Inflammatory macrophage treated with lipopolysaccharide for 4 hours (primary cell): ENCODE data around the gene IFI27L2.
A peak's percentile ranks its signal among the peaks of the same experiment; 100 is the strongest.
"Not testable (repeated sequence)": the region's sequence is repeated elsewhere in the genome, so short reads cannot be mapped to it uniquely, and the experiment has no call there.

Experiments
- DNase-seq: peaks from one replicate; pipeline ENCODE4 v3.0.0-alpha.2; 2020

Gene IFI27L2, protein sequence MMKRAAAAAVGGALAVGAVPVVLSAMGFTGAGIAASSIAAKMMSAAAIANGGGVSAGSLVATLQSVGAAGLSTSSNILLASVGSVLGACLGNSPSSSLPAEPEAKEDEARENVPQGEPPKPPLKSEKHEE

DNA sequence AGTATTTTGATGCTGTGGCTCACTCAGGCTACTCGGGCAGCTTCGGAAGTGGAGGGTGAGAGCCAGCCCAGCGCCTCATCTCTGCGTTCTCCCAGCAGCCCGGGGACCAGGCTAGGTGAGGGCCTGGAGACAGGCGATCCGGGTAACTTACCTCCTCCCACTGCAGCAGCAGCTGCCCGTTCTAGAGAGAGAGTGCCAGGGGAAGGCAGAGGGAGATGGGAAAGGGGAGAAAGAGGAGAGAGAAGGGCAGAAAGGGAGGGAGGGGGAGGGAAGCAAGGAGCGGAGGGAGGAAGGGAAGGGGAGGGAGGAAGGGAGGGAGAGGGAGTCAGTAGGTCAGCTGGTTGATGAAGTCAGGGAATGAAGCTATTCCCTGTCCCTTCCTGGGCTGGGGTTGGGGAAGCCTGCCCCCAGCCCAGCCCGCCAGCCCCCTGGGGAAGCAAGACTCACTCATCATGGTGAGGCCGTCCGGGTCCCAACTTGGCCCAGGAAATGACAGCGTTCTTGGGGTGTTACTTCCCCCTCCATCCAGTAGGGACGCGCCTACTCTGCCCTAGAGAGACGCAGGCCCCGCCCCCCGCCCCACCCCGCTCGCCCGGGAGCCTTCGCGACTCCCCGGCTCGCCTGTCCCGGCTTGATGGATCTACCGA, at the start of gene IFI27L2:
IFI27L2 (minus strand) TSS at position 494 of the 647 bp plus-strand sequence; CDS start at position 454, 40 bp downstream.
- peak; percentile 82 for DNase-seq

DNA sequence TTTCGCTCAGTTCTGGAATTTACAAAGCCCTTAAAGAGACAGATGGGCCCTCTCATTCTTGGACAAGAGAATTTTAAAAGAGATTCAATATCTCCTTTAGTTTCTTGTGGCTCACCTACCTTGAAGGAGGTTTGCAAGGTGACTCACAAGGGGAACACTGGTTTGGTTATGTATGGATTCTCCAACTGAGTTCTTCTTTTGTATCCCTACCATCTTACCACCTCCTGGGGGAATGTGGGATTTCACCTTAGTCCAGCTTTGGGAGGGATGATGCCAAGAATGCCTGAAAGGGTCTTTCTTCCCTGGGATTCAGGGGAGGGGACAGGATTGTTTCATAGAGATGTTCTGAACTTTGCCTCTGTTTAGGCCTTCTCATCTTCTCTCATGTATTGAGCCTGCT, 48.4 kb upstream of the IFI27L2 start:
- DNase-seq, result no peak

DNA sequence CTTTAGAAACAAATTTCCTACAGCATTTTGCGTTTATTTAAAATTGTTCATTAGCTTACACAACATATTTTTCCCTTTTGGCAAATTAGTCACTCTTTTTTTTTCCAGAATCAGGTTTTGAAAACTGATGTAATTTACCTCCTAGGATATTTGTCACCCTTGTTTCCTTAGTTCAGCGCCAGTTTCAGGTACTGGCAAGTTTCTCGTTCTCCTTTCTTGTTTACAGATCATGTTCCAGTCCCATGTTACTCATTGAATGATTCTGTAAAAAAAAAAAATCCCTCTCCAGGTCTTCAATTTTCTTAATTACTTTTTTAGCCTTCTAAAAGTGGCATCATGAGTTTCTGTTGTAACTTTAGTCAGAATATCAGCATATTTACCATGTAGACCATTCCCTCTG, 47.4 kb upstream of the IFI27L2 start:
- no peak for DNase-seq

DNA sequence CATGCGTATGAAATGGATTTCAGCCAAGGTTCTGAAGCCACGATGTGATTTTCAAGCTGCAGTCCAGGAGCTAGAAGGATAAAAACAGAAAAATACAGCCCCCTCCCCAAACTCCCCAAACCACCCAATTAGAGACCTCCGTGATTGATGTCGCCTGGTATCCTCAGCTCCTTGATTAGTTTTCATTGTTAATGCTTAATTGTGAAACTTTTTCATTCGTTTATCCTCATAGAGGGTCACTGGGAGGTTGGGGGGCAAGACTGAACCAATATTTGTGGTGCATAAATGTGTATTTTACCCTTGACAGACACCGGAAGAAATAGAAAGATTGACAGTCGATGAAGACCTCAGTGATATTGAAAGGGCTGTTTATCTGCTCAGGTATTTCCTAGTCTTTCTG, 46.3 kb upstream of the IFI27L2 start:
- DNase-seq, result no peak

DNA sequence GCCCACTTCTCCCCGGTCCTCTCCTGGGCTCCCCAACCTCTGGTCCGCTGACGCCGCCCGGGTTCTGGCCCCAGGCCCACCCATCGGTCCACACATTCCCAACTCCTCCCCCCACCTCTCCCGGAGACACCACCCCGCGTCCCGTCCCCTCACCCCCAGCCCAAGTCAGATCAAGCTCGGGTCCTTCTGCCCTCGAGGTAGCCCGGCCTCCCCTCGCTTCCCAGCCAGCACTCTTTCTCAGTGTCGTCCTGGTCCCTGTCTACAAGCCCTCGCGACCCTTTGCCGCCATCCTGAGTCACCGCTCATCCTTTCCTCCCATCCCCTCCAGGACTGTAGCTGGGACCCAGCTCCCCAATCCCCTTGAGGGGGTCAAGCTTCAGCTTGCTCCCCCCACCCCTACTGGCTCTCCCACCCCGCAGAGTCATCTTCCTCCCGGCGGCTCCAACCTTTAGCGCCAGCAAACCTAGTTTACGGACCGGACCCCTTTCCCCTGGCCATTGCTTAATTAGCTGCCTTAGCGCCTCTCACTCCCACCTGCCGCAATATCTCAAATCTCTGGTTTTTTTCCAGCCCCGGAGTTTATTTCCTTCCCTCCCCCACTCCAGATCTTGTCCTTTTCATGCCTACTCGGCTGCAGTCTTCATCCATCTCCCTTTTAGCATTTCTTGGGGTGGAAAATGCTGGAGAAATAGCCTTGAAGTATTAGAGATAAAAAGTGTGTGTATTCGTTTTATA, 45.8 kb upstream of the IFI27L2 start:
- DNase-seq, result no peak

DNA sequence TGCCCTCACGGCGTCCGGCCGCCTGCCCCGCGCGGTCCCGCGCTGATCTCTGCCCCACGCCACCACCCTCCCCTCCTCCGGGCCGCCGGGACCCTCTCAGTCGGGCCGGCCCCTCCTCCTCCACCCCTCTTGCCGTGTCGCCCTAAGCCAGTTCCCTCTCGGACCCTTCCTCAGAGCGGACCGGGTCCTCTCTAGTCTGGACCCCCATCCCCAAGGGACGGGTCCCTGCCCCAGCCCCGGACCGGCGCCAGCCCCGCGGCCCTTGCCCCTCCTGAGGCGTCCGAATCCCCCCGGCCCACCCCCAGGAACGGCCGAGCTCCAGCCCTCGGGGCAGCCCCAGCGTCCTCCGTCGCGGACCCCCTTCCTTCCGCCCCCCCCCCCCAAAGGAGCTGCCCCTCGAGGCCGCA, 45.2 kb upstream of the IFI27L2 start:
- DNase-seq, result no peak

DNA sequence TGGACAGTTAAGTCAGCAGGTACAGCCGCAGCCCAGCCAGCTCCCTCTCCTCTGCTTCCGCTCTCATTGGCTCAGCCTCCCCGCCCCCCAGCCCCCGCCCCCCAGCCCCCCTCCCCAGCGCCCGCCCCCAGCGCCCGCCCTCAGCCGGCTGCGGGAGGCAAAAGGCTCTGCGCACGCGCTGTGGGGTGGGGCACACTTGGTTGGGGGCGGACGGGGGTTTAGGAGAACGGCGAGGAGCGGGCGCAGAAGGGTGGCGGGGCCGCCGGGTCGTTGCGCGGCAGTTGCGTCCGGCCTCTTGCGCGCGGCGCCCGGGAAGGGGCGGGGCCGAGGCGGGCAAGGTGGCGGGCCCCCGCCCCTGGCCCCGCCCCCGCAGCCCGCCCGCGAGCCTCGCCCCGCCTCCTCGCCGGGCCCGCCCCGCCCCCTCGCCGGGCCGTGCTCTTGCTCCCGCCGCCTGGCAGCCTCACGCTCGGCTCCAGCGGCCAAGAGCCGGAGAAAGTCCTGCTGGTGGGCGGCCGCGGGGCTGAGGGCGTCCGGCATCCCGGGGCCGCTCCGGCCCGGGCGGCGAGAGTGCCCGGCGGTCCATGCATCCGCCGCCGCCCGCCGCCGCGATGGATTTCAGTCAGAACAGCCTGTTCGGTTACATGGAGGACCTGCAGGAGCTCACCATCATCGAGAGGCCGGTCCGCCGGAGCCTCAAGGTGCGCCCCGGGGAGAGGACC, 44.6 kb upstream of the IFI27L2 start, which contains the start of gene PPP4R4:
PPP4R4 (plus strand) TSS at position 438 of the 719 bp plus-strand sequence; CDS start at position 582, 144 bp downstream.
- peak; percentile 73 for DNase-seq

DNA sequence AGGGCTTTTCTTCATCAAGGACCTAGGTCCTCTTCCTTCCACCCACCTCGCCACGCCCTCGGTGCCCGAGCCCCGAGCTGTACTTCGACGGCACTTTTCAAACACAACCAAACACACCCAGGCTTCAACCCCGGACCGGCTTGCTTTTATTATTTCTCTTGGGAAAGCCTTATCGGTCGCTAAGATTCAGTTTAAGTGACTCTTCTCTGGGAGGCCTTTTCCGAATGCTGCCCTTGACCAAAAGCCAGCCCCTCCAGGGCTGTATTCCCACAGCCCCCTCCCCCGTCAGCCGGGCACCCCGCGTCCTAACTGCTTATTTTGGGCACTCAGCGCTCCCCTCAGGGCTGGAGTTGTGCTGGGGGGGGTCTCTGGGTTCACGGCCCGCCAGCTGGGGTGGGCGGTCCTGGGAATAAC, 44.1 kb upstream of the IFI27L2 start:
- DNase-seq, result no peak

DNA sequence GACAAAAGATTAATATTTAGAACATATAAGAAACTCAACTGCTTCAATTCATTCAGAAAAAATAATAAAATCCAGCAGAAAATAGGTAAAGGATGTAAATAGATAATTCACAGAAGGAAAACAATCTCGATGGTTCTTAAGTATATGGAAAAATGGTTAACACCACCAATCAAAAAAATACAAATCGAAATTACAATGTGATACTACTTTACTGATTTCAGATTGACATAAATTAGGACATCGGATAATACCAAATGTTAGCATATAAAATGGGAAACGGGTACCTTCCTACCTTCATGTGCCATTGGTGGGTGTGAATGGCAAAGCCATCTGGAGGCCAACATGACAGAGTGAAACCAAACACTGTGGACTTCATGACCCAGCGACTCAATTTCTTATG, 43.1 kb upstream of the IFI27L2 start:
- no peak for DNase-seq

DNA sequence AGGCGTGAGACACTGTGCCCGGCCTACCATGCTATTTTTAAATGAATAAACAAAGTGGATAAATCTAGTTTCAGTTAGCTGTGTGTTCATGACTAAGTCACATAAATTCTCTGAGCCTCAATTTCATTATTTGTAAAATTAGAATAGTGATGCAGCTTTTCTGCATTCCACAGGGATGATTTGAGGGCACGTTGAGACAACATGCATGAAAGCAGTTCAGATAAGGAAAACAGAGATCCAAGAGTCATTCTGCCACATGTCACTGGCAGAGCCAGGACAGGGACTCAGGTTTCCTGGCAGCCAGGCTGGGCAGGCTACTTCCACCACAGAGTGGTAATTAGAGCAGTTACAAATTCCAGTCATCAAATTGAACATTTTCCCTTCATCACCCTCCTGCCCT, 41.8 kb upstream of the IFI27L2 start:
- no peak for DNase-seq

DNA sequence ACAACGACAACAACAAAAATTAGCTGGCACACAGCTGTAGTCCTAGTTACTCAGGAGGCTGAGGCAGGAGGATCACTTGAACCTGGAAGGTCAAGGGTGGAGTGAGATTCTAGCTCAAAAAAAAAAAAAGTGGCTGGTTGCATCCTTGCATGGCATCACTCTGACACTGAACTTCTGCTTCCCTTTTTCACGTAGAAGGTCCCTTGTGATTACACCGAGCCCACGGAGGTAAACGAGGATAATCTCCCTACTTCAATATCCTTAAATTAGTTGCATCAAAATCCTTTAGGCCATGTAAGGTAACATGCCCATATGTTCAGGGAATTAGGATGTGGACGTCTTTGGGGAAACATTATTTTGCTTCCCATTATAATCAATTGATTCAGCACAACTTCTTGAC, 40.7 kb upstream of the IFI27L2 start:
- peak; percentile 22 for DNase-seq

DNA sequence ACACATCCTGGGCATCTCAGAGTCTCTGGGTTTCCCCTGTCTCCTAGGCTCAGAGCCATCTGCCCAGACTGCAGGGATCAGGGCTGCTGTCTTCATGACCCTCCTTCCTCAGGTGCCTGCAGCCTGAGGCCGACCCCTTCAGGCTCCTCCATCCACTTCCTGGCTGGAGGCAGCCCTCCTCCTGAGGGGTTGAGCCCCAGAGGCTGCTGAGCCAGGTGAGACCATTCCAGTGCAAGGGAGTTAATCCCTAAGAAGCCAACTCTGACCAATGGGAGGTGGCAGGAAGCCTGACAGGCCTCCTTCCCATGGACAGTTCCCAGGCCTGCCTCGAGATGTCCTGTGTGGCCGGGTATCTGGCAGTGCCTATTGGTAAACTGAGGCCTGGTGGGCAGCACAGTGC, 36.3 kb upstream of the IFI27L2 start:
- DNase-seq, result no peak

DNA sequence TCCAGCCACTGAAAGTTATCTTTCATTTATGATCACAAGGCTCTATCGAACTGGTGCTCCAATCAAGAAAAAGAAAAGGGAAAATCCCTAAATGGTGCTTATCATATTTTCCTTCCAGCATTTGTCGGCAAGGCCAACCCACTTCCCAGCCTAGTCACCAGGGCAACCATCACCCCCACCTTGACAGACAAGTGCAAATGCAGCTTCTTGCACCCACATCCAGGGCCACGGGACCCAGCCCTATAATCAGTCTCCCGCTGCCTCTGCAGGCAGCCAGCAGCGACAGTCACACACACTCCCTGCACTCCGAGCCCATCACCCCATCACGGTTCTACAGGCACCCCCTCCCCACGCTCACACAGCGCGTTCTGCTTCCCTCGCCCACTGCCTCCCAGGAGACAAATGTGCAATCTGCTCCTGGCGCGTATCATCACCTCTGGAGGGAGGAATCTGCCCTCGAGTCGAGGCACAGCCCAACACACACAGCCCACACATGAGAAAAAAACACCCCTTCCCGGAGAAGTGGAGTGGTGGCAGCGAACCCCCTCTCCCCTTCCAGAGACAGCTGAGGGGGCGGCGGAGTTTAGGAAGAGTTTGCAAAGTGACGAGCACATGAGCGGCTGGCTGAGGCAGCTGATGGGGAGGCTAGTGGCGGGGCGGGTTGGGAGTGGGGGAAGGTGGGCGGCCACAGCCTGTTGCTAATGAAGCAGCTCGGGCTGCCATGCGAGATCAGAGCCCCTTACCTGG, 35.5 kb upstream of the IFI27L2 start:
- DNase-seq, result no peak

DNA sequence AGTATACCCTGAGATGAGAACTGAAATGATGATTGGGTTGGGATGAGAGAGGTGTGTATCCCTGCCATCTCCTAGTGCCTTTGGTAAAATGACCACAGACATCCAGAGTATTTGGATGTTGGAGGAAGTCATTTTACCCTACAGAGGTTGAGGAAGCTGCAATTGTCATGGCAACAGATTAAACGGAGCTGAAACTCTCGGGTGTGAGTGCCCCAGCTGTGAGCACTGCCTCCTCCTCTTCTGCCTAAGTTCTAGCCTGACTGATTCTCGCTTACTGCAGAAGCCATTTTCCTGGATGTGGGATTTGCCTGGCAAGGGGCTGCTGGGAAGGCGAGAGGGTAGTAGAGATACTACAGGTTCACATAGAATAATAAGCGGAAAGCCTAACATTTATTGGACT, 34.4 kb upstream of the IFI27L2 start:
- peak; percentile 13 for DNase-seq

DNA sequence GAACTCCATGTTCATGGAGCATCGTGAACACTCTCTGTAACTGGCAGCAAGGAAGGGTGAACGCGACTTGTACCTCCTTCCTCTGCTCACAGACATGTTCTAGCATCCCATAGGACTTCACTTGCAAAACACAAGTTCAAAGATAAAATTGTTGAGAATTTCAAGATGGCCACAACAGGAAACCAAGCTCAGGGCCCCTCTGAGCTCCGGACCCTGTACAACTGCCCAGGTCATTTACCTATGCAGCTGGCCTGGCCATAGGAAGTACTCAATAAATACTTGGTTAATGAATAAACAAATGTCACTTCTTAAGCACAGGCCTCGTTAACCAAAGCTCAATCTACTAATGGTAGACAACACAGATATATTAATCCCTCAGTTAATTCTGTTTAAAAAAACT, 33.1 kb upstream of the IFI27L2 start:
- DNase-seq, result no peak

DNA sequence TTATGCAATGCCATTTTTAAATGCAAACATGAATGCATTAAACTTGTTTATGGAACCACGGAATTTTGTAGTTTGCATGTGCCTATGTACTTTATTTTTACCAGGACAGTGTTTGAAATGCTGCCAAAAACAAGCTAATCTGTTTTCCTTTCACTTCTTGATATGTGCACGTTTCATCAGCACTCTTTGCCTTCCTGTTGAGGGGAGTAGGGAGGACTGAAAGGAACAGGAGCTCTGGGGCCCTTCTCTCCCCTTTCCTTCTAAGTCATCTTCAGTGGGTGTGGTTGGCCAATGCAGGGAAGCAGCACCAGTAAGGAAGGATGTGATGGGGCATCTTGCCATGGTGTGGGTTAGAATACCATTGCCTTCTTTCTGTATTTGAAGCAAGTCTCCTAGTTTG, 32.6 kb upstream of the IFI27L2 start:
- peak; percentile 59 for DNase-seq

DNA sequence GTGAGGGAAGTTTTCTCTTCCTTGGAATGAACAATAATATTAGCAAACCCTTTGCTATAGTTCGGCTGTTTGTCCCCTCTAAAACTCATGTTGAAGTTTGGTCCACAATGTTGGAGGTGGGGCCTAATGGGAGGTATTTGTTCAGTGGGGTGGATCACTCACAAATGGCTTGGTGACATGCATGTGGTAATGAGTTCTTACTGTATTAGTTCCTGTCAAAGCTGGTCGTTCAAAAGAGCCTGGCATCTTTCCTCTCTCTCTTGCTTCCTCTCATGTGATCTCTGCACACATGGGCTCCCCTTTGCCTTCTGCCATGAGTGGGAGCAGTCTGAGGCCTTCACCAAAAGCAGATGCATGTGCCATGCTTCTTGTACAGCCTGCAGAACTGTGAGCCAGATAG, 31.7 kb upstream of the IFI27L2 start:
- DNase-seq, result peak; percentile 7

DNA sequence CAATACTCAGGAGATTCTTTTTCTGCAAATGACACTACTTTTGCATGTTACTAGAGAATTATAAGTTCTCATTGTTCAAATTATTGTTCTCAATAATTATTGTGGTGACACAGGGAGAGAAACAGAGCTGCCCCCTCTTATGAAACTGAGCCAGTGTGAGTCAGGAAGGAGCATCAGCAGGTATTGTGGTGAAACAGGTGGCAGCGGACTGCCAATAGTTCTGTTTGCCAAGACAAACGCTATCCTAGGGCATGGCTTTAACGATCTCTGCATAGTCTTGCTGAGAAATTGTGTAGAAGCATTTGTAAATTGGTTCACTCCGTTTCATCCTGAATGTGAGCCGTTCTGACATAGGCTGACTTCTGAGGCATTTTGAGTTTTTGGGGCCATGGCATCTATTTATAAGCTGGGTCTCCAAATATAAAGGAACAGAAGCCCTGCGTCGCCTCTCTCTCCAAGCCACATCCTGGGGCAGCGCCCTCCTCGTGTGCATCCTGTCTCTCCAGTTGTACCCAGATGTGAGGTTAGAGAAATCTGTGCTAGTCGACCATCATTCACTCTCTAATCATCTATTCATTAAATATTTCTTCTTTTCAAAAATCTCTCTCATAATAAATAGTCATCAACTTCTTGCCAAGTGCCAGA, 29.0 kb upstream of the IFI27L2 start:
- DNase-seq, result no peak

DNA sequence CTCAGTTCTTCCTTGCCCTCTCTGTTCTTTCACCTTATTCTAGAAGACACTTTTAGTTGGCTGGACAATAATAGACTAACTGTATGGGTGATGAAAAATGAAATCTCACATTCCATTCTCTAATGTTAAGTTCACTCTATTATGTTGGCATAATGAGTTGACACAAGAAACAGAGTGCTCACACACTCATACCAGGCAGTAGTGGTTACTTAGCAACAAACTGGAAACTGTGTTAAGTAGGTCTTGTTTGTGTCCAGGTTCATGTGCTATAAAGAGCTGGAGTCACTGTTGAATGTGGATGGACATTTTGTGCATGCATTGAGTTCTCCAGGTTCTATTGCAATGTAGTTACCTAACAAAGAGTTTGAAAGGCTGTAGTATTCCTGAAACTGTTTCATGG, 27.8 kb upstream of the IFI27L2 start:
- DNase-seq, result no peak

DNA sequence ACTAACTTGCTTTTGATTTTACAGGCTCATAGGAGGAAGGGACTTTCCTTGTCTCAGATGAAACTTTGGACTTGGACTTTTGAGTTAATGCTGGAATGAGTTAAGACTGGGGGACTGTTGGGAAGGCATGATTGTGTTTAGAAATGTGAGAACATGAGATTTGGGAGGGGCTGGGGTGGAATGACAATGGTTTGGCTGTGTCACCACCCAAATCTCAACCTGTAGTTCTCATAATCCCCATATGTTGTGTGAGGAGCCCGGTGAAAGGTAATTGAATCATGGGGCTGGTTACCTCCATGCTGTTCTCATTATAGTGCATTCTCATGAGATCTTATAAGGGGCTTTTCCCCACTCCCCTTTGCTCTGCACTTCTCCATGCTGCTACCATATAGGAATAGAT, 26.7 kb upstream of the IFI27L2 start:
- DNase-seq, result not testable (repeated sequence)

DNA sequence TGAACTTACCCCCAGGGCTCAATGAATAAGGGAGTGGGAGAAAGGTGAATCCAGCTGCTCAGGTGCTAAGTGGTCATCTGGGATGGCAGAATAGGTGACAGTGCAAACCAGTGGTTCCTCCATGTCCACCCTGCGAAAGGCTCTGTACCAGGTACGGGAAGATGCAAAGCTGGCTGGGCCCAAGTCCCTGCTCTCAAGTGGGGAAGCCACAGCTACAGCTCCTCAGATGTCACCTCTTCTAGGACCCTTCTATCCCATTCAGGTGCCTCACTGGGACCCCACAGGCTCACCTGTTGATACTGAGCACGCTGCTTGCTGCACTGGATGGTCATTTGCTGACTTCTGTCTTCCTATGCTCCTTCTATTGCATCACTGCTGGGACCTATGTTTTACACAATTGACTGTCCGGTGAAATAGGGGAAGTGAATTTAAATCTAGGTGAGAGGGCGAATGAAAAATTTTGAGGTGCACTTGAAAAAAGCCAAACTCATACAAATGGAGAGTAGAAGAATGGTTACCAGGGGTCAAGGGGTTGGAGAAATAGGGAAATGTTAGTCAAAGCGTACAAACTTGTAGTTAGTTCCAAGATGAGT, 24.4 kb upstream of the IFI27L2 start:
- peak; percentile 32 for DNase-seq

DNA sequence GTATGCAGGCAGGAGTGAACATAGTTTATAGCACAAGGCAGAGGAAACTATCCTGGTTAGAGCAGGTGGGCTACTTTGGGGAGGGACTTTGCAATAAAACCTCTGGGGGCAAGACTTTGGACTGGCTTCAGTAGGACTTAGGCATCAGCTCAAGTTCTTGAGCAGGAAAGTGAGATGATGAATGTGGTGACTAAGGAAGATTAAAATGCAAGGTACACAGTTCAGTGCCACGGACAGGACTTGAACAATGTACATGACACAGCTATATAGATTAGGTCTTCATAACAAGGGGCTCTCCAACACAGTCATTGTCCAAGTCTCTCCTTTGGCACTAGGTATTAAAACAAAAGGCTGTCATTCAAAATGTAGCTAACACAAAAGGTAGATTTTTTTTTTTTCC, 23.3 kb upstream of the IFI27L2 start:
- no peak for DNase-seq
